OCI-M1 (cell line): ENCODE data around the gene ADGB.
A peak's percentile ranks its signal among the peaks of the same experiment; 100 is the strongest.
"Not testable (repeated sequence)": the region's sequence is repeated elsewhere in the genome, so short reads cannot be mapped to it uniquely, and the experiment has no call there.

Experiments used
- DNase-seq: peaks from one replicate; lab custom pipeline; 2025; lab: John Stamatoyannopoulos, UW

The ADGB gene

DNA sequence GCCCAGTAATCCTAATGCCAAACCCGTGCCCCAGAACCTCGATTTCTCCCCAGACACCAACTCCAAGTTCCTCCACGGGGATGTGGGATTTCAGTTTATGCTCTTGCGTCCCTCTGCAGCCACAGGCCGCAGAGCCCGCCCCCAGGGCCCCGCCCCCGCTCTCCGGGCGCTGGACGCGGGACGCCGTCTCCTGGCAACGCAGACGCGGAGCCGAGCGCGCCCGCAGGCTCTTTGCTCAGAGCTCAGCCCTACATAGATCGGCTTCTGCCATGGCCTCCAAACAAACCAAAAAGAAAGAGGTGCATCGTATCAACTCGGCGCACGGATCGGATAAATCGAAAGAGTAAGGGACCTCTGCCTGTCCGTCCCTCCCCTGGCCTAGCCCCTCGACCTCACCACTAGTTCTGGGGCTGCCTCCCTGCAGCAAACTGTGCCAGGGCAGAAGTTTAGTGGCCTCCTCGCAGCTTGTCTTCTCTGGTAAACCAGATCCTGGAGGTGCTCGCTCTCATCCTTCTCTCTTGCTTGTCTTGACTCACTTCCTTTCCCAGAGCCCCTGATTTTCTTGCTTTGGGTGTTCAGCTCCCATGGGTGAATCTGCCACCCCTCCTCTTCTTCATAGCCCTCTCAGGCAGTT, at the start of gene ADGB:
ADGB (plus strand) TSS at position 201 of the 634 bp plus-strand sequence; CDS start at position 270, 69 bp downstream.
- DNase-seq: peak; percentile 89

DNA sequence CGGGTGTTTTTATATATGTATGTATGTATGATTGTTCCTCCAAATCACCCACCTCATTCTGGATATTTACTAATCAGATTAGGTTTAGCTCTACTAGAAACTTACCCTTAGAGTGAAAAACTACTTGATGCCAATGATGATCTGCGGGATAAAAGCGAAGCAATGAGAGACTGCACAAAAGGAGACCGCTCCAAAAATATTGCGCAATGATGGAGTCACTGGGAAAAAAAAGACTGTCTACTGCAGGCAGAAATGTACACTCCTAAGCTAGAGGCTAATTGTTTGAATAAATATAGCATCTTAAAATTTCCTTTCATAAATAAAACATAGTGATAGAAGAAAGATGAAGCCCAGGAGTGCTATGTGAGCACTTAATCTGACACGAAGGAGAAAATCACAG, 47.9 kb upstream of the ADGB start:
- no peak for DNase-seq

DNA sequence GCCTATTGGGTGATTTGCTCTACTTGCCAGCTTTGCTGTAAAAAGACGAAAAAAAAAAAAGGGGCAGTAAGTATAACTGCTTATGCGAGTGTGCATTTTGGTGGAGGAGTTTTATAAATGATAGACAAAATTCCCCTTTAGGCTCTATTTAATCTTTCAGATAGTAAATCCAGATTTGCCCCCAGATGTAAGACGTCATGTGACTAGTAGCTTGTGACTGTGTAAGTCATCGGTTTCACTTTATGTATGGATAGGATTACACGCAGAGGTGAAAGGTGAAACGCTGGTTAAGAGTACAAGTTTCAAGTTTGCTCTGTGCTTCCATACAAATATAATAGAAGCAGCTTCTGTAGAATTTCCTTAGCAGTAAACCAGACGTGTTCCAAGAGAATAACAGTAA, 47.2 kb upstream of the ADGB start:
- DNase-seq: peak; percentile 47

DNA sequence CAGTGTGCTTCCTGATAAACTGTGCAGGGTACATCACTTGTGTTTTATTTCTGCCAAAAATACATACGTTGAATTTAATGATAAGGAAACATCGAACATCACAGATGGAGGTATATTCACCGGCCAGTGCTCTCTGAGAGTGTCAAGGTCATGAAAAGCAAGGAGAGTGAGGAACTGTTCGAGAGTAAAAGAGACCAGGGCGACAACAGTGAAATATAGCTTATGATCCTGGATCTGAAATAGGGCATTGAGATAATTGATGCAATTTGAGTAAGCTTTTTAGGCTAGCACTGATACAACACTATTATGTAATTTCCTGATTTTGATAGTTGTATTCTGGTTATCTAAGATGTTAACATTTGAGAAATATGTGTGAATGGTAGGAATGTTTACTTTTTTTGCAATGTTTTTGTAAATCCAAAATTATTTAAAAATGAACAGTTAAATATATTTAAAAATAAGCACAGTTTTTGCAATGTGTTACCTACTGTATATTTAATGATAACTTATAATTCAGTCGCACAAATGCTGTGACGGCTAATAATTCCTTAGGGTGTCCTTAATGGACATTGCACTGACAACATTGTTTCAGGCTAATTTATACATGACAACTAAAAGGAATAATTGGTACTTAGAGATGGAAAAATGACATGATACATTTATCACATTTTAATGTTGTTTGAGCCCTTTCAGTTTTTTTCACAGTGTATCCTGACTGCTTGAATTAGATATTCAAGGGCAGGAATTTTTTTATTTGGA, 45.2 kb upstream of the ADGB start:
- DNase-seq: no peak

DNA sequence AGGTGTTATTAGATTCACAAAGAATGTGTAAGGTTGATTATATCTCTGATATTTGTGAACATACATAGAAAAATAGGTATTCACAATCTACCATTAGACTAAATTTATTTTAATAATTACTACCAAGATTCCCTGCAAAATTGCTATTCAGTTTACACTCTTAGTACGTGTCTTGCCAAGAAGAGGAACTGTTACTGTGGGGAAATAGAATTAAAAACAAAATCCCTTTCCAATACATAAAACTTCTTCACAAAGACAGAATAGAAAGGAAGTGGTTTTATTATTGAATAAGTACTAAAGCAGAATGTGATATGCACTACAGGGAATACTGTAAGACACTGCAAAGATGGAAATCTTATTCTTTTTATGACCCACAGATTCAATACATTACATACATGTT, 38.2 kb upstream of the ADGB start:
- DNase-seq: no peak

DNA sequence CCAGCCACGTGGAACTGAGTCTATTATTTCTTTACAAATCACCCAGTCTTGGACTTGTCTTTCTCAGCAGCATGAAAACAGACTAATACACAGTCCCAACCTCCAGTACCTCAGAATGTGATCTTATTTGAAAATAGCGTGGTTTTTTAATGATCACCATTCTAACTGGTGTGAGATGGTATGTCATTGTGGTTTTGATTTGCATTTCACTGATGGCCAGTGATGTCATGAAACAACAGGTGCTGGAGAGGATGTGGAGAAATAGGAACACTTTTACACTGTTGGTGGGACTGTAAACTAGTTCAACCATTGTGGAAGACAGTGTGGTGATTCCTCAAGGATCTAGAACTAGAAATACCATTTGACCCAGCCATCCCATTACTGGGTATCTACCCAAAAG, 32.1 kb upstream of the ADGB start:
- DNase-seq: not testable (repeated sequence)

DNA sequence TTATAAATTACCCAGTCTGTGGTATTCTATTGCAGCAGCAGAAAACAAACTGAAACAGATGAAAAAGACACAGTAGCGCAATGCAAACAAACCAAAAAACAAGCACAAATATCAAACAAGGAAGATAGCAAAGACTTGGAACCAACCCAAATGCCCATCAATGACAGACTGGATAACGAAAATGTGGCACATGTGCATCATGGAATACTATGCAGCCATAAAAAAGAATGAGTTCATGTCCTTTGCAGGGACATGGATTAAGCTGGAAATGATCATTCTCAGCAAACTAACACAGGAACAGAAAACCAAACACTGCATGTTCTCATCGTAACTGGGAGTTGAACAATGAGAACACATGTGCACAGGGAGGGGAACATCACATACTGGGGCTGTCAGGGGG, 30.2 kb upstream of the ADGB start:
- DNase-seq: not testable (repeated sequence)

DNA sequence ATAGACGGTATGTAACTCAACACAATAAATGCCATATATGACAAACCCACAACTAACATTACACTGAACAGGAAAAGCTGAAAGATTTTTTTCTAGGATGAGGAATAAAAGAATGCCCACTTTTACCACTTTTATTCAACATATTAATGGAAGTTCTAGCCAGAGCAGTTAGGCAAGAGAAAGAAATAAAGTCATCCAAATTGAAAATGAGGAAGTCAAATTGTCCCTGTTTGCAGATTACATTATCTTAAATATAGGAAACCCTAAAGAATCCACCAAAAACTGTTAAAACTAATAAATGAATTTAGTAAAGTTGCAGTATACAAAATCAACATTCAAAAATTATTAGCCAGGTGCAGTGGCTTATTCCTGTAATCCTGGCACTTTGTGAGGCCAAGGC, 24.6 kb upstream of the ADGB start:
- peak; percentile 27 for DNase-seq

DNA sequence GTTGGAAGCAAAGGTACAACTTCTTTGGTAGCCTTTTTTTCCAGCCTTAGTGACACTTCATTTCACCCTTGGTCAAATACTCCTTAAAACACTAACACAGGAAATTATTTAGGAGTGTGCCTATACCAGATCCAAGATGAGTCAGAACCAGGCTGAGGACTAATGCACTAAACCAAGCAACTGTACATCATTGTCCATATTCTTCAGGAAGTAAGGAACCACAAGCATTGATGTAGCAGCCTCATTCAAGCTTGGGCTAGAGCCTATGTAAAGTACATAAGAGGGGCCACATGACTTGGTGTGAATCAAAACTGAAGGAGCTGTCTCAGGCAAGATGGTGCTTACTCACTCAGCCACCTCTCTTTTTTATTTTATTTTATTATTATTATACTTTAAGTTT, 20.7 kb upstream of the ADGB start:
- no peak for DNase-seq

DNA sequence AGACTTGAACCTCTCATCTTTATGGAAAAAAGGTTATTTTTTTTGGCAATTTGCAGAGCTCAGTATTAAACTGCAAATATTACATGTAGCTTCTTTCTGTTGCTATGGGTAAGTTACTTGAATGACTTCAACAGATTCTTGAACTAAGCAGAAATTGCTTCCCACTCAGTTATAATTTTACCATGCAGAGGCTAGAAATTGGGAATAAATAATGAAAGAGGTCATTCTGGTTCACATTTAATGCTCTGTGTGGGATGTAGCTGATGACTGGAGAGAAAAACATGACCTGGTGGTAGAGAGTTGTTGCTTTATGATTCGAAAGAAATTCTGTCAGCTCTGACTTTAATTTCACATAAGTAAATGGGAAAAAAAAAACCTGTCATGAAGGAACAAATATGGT, 16.8 kb upstream of the ADGB start:
- no peak for DNase-seq

DNA sequence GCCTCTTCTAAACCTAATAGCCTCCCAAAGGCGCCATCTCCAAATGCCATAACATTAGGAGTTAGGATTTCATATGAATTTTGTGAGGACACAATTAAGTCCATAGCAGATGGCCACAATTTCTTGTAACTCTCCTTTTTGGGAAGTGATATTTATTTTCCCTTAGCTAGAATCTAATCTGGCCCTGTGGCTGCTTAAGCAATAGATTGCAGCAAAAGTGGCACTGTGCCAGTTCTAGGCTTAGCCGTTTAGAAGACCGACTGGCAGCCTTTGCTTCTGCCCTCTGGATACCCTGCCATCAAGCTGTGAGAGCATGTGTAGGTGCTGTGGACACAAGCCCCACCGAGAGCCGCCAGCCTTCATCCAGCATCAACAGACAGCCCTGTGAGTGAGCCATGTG, 15.9 kb upstream of the ADGB start:
- peak; percentile 67 for DNase-seq

DNA sequence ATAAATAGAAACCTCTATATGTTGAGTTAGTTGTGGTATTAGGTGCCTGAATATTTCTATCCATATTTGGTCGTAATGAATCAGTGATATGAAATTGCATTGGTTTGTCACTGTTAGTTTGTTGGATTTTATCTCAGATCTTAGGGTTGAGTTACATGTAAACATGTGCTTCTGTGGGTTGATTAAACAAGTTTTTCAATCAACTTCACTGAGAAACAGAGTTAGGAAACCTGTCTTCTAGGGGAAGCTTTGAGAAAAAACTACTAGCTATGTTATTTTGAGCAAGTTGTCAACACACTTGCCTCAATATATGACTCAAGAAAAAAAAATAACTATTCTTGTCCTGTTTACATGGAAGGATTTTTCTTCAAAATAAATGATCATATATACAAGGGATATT, 14.8 kb upstream of the ADGB start:
- no peak for DNase-seq

DNA sequence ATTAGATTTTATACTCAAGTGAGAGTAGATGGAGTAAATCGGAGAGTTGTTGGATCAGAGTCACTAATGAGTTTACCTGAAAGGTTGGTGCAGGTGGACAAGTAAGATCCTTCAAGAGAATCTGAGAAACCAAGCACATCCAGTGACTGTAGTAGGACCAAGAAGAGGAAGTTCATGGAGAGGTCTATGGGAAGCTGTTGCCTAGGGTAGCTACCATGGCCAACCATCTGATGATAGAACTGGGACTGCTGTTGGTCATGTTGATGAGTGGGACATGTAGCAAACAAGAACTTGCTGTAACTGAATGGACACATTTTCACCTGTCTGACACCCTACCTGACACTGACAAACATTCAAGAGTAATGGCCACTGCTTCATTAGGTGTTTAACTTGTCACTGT, 11.3 kb upstream of the ADGB start:
- no peak for DNase-seq

DNA sequence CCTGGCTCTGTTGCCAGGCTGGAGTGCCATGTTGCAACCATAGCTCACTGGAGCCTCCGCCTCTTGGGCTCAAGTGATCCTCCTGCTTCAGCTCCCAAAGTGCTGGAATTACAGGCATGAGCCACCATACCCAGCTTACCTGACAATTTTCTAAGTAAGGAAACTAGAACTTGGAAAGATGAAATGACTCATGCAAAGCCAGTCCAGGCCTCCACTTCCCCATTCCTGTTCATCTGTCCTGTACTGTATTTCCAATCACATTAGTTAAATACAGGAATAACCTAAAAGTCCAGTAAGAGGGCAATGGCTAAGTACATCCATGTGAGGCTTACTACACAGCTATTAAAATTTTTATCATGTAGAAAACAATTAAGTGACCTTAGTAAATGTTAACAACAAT, 8.3 kb upstream of the ADGB start:
- no peak for DNase-seq

DNA sequence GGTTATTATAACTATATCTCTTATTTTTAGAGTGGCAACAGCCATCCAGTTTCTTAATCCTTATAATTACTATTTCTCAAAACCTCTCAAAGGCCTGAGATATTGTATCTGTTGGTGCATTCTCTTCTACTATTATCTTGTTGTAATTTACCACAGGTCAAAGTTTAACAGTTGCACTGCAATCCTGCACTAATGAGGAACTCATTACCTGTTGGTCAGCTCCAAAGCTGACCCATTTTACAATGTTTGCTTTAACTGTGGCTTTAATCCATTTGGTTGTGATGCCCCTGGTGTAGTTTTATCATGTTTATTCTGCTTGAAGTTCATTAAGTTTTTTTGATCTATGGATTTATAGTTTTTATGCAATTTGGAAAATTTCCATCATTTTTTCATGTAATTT, 6.3 kb upstream of the ADGB start:
- no peak for DNase-seq

DNA sequence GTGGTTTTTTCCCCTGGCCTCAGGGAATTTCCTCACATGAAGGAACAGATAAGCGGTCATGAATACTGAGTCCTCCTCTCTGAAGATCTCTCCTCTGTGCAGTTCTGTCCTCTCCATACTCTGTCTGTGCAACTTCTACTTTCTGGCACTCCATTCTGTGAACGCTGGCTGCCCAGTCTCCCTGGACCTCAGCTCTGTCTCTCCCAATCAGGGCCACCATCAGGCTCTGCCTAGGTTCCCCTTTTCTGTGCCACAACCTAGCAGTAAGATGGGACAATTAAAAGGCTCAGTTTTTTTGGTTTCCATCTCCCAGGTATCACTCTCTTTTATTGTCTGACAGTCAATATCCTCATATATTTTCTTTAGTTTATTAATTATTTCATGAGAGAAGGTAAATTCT, 4.8 kb upstream of the ADGB start:
- peak; percentile 81 for DNase-seq

DNA sequence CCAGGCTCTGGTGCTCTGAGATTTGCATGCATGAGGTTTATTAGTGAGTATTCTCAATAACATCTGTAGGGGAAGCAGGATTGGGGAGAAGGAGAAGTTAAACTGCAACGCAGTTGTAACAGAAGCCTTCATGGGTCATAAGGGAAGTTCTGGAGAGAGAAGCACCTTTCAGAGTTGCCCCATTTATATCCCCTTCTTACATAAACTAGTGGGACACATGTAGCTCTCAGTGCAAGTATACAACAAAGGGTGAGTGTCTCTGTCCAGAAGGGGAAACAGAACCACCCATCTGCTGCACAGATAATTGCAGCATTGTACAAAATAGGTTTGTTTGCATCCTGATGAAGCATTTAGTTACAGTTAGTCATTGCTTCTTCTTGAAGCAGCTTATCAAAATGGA, 4.3 kb upstream of the ADGB start:
- peak; percentile 28 for DNase-seq

DNA sequence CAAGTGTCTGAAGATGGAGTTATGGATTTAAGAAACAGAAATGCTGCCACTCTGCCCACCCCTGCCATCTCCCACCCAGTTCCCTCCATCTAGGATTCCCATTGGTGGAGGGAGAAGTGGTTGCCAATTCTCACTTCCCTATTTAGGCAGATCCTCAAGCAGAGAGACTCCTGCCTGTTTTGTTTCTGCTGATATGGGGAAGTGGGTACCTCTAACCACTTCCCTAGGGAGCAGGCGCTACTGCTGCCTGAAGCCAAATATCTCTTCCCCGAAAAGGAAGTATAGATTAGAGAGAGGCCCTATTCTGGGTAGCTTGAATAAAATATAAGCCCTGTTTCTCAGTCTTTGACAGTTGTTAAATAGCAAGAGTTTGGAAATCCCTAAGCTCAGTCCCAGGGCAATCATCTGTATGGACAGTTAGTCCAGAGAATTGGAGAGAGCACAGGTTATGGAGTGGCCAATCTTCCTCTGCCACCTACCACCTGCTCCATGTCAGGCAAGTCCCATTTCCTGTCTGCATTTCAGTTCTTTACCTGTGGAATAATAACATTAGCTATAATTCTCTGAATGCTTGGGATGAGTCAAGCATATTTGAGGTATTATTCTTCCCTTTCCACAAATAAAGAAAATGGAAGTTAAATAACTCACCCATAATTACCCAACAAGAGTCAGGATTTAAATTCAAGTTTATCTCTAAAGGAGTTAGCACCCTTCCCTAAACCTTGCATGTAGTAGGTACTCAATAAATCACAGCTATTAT, 2.6 kb upstream of the ADGB start:
- DNase-seq: peak; percentile 91

DNA sequence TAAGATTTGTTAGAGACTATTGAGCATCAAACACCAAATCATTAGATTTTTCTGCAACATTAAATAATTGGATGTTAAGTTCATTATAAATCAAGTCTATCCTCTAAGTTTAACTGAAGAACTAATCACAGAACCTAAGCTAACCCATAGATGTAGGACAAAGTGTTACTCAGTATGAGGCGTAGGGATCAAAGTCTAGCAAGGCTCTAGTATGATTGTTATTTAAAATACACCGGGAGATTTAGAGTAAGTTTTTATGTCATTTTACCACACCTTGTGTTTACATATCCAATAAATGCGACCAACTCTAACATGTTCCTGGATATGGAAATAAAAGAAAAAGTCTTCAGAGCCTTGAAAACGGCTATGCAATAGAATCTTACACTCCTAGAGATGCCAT, 2.6 kb downstream of the ADGB start:
- no peak for DNase-seq

DNA sequence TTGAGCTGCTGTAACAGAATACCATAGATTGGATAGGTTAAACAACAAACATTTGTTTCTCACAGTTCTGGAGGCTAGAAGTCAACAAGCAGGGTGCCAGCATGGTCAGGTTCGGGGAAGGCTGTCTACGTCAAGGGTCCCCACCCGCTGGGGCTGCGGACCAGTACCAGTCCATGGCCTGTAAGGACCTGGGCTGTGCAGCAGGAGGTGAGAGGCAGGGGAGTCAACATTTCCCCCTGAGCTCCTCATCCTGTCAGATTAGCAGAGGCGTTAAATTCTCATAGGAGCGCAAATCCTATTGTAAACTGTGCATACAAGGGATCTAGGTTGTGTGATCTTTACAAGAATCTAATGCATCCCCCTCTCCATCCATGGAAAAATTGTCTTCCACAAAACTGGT, 3.8 kb downstream of the ADGB start:
- DNase-seq: no peak

DNA sequence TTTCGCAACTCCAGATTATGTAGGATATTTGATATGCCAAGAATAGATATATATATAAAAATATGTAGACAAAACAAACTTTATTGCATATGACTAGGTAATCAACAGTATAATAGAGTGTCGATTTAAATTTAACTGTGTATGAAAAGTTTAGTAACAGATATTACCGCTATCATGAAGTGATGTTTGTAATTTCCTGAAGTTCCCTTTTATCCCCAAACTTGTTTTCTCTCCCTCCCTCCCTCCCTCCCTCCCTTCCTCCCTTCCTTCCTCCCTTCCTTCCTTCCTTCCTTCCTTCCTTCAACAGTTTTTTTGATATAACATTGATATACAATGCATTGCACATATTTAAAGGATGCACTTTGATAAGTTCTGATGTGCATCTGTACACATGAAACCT, 15.2 kb downstream of the ADGB start:
- DNase-seq: no peak

DNA sequence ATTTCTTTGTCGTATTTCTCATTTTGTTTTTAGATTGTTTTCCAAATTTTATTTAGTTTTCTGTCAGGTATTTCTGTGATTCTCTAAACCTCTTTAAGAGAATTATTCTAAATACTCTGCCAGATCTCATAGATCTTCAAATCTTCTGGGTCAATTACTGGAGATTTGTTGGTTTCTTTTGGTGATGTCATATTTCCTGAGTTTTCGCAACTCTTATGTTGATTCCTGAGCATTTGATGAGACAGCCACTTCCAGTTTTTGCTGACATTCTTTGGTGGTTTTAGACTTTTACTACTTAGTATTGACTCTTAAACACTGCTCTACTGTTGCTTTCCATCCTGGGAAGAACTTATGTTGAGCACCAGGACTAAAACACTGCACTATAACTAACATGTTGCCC, 21.9 kb downstream of the ADGB start:
- DNase-seq: no peak

DNA sequence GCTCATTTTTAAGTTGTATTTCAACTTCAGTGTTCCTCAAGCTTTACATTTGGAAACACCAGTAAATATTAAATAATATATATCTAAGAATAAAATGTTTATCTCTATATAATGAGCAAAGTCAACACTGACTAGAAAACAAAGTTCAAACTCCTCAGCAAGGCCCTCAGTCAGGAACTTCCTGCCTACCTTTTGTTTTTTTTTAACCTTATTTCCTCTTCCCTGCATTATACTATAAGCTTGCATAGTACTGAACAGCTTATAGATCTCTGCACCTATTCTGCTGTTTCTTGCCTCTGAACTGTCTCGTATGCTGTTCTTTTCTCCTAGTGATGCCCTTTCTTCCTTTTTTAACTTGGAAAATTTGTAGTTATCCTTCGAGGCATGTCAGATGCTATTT, 29.6 kb downstream of the ADGB start:
- no peak for DNase-seq
